ENCODE measurements around the gene RAP1A. TPM values are rescaled to one million over a fixed set of nuclear protein-coding genes. Genes with fewer than 3 reads are reported as not detected.

The RAP1A gene
- polyA plus RNA-seq, 1 of the 3 experiments (the other 2 are of a cell fraction), result 17.7 TPM

DNA sequence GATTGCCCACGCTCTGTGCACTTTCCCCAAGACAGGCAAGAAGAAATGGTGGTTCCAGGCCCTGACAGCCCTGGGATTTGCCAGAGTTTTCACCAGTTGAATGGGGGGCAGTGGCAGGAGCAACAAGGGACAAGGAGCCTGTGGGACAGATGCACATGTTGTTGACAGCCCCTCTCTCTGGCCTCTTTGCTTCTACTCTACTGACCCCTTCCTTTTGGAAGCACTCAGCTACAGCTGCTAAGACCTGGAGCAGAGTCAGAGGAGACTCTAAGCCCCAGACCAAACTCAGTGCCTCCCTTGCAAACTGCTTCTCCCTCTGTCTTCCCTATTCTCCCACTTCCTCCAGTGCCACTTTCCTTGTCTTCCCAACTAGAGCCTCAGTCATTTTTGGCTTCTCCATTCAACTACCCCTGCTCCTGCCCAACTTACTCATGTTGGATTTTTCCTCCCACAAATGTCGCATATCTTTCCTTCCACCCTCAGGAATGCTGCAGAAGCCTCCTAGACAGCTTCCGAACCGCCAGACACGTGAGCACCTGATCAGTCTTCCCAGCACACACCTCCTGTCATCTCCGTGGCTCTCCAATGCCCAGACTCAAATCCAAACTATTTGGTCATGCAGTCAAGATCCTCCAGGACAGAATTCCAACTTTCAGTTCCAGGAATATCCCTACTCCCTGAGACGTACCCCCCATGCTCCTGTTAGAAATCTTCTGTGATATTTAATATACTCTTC lies 110.5 kb downstream of the RAP1A start:
- no peaks in the 10 kb centered on the region for H3K9me3 ChIP-seq
- no peak overlapping the region for H3K9ac ChIP-seq
- H3K4me3 ChIP-seq (ENCODE audit: low read depth in 2 of 2, low read length in 1 of 2), result no peak overlapping the region
- no peaks in the 10 kb centered on the region for H3K79me2 ChIP-seq (ENCODE audit: insufficient read depth)
- no peaks in the 10 kb centered on the region for H3F3A ChIP-seq (replicated peaks; ENCODE audit: insufficient read depth)
- H3K4me2 ChIP-seq, result no peak overlapping the region
- H3K27me3 ChIP-seq (ENCODE audit: insufficient read depth), result no peaks in the 10 kb centered on the region
- ChIA-PET CTCF (interaction anchor here (1.2 to 2.4 kb wide), 2 partner anchors 9 to 14 kb away, joined by 4 to 7 read pairs; partner anchors contain the start of gene INKA2), POLR2A (no interaction called here)
- 82% methylated on average over 6 of the region's 7 CpGs for WGBS (ENCODE audit: low lambda C conversion rate)
- H3K9me2 ChIP-seq, result no peaks in the 10 kb centered on the region
- no peaks in the 10 kb centered on the region for H3K36me3 ChIP-seq (replicated peaks in 1 of 2; ENCODE audit: control insufficient read depth in 1 of 2, insufficient read depth in 2 of 2, low read length in 1 of 2)
- no peaks in the 10 kb centered on the region for H3K4me1 ChIP-seq (ENCODE audit: control insufficient read depth in 1 of 2, insufficient read depth in 2 of 2, low read depth in 1 of 2, low read length in 1 of 2)
- H3K27ac ChIP-seq (ENCODE audit: low read depth in 2 of 2, low read length in 1 of 2), result no peak overlapping the region
- H2AFZ ChIP-seq (ENCODE audit: low read depth), result no peak overlapping the region
- no peak for DNase-seq
- no peak for TF ChIP-seq GATA2 (CRISPR knock-in tag; IDR thresholded peaks at IDR 0.05)
- no peak for TF ChIP-seq TEAD4 (IDR thresholded peaks at IDR 0.05; ENCODE audit: borderline replicate concordance, insufficient read depth)
- TF ChIP-seq TCF12 (IDR thresholded peaks at IDR 0.05), result no peak
- TF ChIP-seq RAD21 (IDR thresholded peaks at IDR 0.05; ENCODE audit: low read length), result no peak
- TF ChIP-seq FOXM1 (IDR thresholded peaks at IDR 0.05; ENCODE audit: low read depth), result no peak
- H4K20me1 ChIP-seq (ENCODE audit: insufficient read depth), result no peaks in the 10 kb centered on the region

DNA sequence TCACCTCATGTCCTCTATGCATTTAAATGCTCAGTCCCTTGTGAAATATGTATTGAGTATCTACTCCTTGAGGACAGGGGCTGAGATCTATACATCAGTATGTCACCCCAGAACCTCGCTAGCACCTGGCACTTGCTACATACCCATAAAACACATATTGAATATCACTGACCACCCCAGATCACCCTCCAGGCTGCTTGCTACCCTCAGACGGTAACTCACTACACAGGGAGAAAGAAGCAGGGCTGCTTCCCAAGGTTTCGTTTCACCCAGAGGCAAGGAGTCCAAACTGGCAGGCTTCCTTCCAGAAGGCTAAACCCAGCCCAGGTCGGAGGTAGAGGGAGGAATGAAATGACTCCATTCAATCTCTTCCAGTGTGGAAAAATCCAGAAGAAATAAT lies 111.1 kb downstream of the RAP1A start:
- Histone ChIP-seq H3K79me2 (ENCODE audit: insufficient read depth) (no peaks in the 10 kb centered on the region), H3K4me2 (no peak overlapping the region), H3K9ac (no peak overlapping the region), H3F3A (replicated peaks; ENCODE audit: insufficient read depth) (no peaks in the 10 kb centered on the region), H3K9me2 (no peaks in the 10 kb centered on the region), H4K20me1 (ENCODE audit: insufficient read depth) (no peaks in the 10 kb centered on the region), H3K27me3 (ENCODE audit: insufficient read depth) (no peaks in the 10 kb centered on the region), H3K4me1 (ENCODE audit: control insufficient read depth in 1 of 2, insufficient read depth in 2 of 2, low read depth in 1 of 2, low read length in 1 of 2) (no peaks in the 10 kb centered on the region), H2AFZ (ENCODE audit: low read depth) (no peak overlapping the region), H3K9me3 (no peaks in the 10 kb centered on the region), H3K27ac (ENCODE audit: low read depth in 2 of 2, low read length in 1 of 2) (no peak overlapping the region), H3K4me3 (ENCODE audit: low read depth in 2 of 2, low read length in 1 of 2) (no peak overlapping the region), H3K36me3 (replicated peaks in 1 of 2; ENCODE audit: control insufficient read depth in 1 of 2, insufficient read depth in 2 of 2, low read length in 1 of 2) (no peaks in the 10 kb centered on the region)
- CTCF ChIA-PET, result interaction anchor here (1.2 to 2.4 kb wide), 2 partner anchors 9 to 15 kb away, joined by 4 to 7 read pairs; partner anchors contain the start of gene INKA2
- POLR2A ChIA-PET, result no interaction called here
- TF ChIP-seq ELF1 (IDR thresholded peaks at IDR 0.05), result no peak
- TF ChIP-seq JUND (IDR thresholded peaks at IDR 0.05), result no peak
- no peak for TF ChIP-seq NRF1 (IDR thresholded peaks at IDR 0.05; ENCODE audit: low read depth, low read length)
- TF ChIP-seq GATA2 (CRISPR knock-in tag; IDR thresholded peaks at IDR 0.05), result no peak
- no peak for TF ChIP-seq RAD21 (IDR thresholded peaks at IDR 0.05; ENCODE audit: low read length)
- TF ChIP-seq, protein P1, sequence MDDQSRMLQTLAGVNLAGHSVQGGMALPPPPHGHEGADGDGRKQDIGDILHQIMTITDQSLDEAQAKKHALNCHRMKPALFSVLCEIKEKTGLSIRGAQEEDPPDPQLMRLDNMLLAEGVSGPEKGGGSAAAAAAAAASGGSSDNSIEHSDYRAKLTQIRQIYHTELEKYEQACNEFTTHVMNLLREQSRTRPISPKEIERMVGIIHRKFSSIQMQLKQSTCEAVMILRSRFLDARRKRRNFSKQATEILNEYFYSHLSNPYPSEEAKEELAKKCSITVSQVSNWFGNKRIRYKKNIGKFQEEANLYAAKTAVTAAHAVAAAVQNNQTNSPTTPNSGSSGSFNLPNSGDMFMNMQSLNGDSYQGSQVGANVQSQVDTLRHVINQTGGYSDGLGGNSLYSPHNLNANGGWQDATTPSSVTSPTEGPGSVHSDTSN (IDR thresholded peaks at IDR 0.05), result no peak
- TF ChIP-seq TCF12 (IDR thresholded peaks at IDR 0.05), result no peak
- no peak for TF ChIP-seq TAF1 (IDR thresholded peaks at IDR 0.05; ENCODE audit: borderline replicate concordance, low read depth, low read length)
- no peak for TF ChIP-seq SMC3 (IDR thresholded peaks at IDR 0.05; ENCODE audit: low read depth, low read length)
- TF ChIP-seq REST (IDR thresholded peaks at IDR 0.05; ENCODE audit: low read depth, low read length), result no peak
- TF ChIP-seq NFIC (IDR thresholded peaks at IDR 0.05; ENCODE audit: borderline replicate concordance), result no peak
- no peak for TF ChIP-seq RCOR1 (IDR thresholded peaks at IDR 0.05; ENCODE audit: low read length)
- TF ChIP-seq IRF3 (IDR thresholded peaks at IDR 0.05; ENCODE audit: low read depth, low read length), result no peak
- TF ChIP-seq RXRA (IDR thresholded peaks at IDR 0.05; ENCODE audit: borderline replicate concordance, low read depth), result no peak
- TF ChIP-seq USF1 (IDR thresholded peaks at IDR 0.05; ENCODE audit: borderline replicate concordance, low read depth), result no peak
- no peak for TF ChIP-seq POLR2AphosphoS5 (IDR thresholded peaks at IDR 0.05; ENCODE audit: low read depth, low read length)
- TF ChIP-seq CTCF (IDR thresholded peaks at IDR 0.05), result no peak
- TF ChIP-seq TEAD4 (IDR thresholded peaks at IDR 0.05; ENCODE audit: borderline replicate concordance, insufficient read depth), result no peak
- DNase-seq, result no peak
- 75% methylated on average over 4 of the region's 4 CpGs for WGBS (ENCODE audit: low lambda C conversion rate)
